ENCODE measurements around the gene PTPRE.

GRCh38 chr10:127973791-127974311 is 66.9 kb downstream of the PTPRE start:
- TF ChIP-seq EZH2 (IDR thresholded peaks at IDR 0.05) (no peak), POLR2AphosphoS5 (IDR thresholded peaks at IDR 0.05; ENCODE audit: borderline replicate concordance, low read depth, low read length) (no peak)
